ENCODE measurements around the gene SIL1.
"Not testable (repeated sequence)": the region's sequence is repeated elsewhere in the genome, so short reads cannot be mapped to it uniquely, and the experiment has no call there.

The SIL1 gene

DNA sequence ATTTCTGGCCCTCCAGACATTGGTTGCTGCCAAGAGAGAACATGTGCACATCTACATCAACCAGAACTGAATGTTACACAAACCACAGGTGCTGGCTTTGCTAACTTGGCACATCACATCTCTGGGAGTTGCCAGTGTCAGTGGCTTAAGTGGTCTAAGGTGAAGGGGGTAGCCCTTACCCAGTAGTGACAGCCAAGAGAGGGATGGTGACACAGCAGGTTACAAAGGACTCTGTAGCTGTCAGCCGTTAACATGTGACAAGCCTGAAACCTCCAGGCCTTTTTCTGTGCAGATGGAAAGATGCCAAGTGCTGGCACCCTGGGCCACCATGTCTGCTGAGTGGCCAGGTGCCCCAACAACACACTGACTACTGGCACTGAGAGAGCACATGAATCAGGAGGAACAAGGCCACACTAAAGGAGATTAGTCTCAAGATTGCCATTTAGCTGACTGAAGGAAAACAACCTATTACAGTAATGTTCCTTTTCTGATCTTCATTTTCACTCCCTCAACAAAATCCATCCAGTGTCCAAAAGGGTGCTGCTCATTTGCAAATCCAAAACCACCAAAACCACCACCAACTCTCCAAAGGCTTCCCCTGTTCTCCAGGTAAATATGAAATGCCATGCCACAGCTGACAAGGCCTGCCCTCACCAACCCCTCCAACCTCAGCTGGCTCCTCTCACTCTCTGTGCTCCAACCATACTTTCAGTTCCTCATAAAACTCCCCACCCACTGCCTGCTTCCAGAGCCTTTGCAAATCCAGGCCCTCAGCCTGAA, 20.2 kb downstream of the SIL1 start:
- DNase-seq (ENCODE audit: low read depth), result peak; percentile 16
- no peak overlapping the region for H3K4me3 ChIP-seq (ENCODE audit: control insufficient read depth, low read depth, low read length)
- TF ChIP-seq, protein P1, sequence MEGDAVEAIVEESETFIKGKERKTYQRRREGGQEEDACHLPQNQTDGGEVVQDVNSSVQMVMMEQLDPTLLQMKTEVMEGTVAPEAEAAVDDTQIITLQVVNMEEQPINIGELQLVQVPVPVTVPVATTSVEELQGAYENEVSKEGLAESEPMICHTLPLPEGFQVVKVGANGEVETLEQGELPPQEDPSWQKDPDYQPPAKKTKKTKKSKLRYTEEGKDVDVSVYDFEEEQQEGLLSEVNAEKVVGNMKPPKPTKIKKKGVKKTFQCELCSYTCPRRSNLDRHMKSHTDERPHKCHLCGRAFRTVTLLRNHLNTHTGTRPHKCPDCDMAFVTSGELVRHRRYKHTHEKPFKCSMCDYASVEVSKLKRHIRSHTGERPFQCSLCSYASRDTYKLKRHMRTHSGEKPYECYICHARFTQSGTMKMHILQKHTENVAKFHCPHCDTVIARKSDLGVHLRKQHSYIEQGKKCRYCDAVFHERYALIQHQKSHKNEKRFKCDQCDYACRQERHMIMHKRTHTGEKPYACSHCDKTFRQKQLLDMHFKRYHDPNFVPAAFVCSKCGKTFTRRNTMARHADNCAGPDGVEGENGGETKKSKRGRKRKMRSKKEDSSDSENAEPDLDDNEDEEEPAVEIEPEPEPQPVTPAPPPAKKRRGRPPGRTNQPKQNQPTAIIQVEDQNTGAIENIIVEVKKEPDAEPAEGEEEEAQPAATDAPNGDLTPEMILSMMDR (conservative IDR thresholded peaks at IDR 0.05; ENCODE audit: control insufficient read depth, insufficient read depth, low read depth, low read length), result no peak

DNA sequence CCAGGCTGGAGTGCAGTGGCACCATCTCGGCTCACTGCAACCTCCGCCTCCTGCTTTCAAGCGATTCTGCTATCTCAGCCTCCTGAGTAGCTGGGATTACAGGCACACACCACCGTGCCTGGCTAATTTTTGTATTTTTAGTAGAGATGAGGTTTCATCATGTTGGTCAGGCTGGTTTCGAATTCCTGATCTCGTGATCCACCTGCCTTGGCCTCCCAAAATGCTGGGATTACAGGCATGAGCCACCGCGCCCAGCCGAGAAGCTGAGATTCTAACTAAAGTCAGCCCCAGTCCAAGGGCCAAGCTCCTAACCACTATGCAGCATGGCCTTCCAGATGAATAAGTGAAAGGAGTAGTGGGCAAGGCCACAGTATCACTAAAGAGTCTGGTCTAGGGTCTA, 20.9 kb downstream of the SIL1 start:
- H3K4me3 ChIP-seq (ENCODE audit: control insufficient read depth, low read depth, low read length); DNase-seq (ENCODE audit: low read depth): not testable (repeated sequence)

DNA sequence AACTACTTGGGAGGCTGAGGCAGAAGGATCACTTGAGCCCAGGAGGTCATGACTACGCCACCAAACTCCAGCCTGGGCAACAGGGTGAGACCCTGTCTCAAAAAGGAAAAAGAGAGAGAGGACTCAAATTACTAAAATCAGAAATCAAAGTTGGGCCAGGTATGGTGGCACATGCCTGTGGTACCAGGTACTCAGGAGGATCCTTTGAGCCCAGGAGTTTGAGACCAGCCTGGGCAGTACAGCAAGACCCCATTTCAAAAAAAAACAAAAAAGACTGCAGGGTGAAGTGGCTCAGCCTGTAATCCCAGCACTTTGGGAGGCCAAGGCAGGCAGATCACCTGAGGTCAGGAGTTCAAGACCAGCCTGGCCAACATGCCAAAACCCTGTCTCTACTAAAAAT, 23.8 kb downstream of the SIL1 start:
- not testable (repeated sequence) for DNase-seq (ENCODE audit: low read depth); H3K4me3 ChIP-seq (ENCODE audit: control insufficient read depth, low read depth, low read length)

DNA sequence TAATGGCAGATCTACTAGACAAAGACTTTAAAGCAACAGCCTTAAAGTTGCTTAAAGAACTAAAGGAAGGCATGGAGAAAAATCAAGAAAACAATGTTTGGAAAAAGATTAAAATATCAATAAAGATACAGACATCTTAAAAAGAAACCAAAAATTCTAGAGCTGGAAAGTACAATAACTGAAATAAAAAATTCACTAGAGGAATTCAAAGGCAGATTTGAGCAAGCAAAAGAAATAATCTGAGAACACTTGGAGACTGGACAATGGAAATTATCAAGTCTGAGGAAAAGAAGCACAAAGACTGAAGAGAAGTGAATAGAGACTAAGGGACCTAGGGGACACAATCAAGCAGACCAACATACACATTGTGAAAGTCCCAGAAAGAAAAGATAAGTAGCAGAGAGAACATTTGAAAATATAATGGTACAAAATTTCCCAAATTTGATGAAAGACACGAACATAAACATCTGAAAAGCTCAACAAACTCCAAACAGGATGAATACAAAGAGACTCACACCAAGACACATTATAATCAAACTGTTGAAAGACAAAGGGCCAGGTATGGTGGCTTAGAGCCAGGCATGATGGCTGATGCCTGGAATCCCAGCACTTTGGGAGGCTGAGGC, 26.3 kb downstream of the SIL1 start:
- TF ChIP-seq, protein P1 (conservative IDR thresholded peaks at IDR 0.05; ENCODE audit: control insufficient read depth, insufficient read depth, low read depth, low read length), result no peak
- DNase-seq (ENCODE audit: low read depth), result no peak
- H3K4me3 ChIP-seq (ENCODE audit: control insufficient read depth, low read depth, low read length), result no peak overlapping the region

DNA sequence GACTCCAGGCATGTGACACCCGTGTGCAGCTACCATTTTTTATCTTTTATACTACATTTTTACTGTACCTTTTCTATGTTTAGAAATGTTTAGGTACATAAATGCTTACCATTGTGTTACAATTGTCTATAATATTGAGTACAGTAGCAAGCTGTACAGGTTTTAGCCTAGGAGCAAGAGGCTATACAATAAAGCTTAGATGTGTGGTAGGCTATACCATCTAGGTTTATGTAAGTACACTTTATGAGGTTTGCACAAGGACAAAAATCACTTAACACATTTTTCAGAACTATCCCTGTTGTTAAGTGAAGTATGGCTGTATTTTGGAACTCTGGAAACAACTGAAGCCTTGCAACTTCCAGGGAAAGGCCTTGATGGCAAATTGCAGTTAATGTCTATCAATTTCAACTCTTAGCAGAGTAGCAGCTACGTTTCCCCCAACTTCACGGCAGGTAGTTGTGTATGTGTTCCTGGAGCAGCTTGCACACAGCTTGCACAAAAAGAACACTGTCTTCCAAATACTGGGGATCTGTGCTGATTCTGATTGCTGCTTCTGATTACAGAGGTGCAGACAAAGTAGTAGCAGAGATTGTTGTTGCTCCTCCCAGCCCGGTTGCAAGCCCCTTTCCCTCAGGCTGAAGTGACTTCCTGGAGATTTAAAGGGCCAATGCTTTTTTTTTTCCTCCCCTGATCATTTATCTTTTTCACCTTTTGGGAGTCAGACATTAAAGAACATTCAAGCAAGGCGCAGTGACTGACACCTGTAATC, 30.0 kb downstream of the SIL1 start:
- TF ChIP-seq, protein P1 (conservative IDR thresholded peaks at IDR 0.05; ENCODE audit: control insufficient read depth, insufficient read depth, low read depth, low read length), result no peak
- H3K4me3 ChIP-seq (ENCODE audit: control insufficient read depth, low read depth, low read length), result no peak overlapping the region
- no peak for DNase-seq (ENCODE audit: low read depth)

DNA sequence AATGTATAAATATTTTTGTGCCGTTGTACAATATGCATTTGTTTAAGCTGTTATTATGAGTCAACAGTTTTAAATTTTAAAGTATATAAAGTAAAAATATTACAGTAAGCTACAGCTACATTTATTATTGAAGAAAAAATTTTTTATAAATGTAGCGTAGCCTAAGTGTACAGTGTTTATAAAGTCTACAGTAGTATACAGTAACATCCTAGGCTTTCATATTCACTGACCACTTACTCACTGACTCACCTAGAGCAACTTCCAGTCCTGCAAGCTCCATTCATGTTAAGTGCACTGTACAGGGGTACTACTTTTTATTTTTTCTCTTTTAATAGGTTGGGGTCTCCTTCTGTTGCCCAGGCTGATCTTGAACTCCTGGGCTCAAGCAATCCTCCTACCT, 30.6 kb downstream of the SIL1 start:
- no peak for DNase-seq (ENCODE audit: low read depth)
- TF ChIP-seq, protein P1 (conservative IDR thresholded peaks at IDR 0.05; ENCODE audit: control insufficient read depth, insufficient read depth, low read depth, low read length), result no peak
- H3K4me3 ChIP-seq (ENCODE audit: control insufficient read depth, low read depth, low read length), result no peak overlapping the region

DNA sequence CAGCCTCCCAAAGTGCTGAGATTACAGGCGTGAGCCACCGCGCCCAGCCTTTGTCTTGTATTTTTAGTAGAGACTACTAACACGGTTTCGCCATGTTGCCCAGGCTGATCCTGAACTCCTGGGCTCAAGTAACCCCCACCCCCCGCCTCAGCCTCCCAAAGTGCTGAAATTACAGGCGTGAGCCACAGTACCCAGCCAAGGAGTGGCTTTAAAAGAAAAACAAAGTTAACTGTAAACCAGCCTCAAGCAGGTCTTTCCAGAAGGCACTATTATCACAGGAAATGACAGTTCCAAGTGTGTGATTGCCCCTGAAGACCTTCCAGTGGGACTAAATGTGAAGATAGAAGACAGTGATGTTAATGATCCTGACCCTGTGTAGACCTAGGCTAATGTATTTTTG, 31.1 kb downstream of the SIL1 start:
- no peak overlapping the region for H3K4me3 ChIP-seq (ENCODE audit: control insufficient read depth, low read depth, low read length)
- TF ChIP-seq, protein P1 (conservative IDR thresholded peaks at IDR 0.05; ENCODE audit: control insufficient read depth, insufficient read depth, low read depth, low read length), result no peak
- DNase-seq (ENCODE audit: low read depth), result no peak

DNA sequence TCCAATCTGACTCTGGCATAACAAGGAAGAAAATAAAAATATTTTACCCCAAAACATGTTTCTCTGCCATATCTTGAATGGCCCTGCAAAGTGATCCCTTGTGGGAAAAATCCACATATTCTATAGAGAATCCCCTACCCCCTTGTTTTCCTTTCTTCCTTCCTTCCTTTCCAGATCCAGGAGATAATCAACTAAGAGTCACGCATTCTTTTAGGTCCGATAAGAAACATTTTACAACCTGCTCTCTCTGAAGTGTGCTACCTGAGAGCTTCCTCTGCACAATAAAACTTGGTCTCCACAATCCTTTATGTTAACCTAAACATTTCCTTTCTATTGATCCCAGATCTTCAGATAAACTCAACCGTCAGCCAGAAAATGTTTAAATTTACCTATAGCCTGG, 33.3 kb downstream of the SIL1 start:
- H3K4me3 ChIP-seq (ENCODE audit: control insufficient read depth, low read depth, low read length), result not testable (repeated sequence)

More for the DNA sequence above, 33.3 kb downstream of the SIL1 start:
- not testable (repeated sequence) for DNase-seq (ENCODE audit: low read depth)

Measured in fibroblast of mammary gland (primary cell).